K562 (cell line): ENCODE results near the gene ZNF521. TPM values are rescaled to one million over a fixed set of nuclear protein-coding genes. Genes with fewer than 3 reads are reported as not detected.

Source experiments
- ASH1L ChIP-seq: fragments of 450-650 bp; IDR thresholded peaks from 2 replicates; pipeline ENCODE4 v1.6.1; 2018; ENCODE audit warnings: borderline replicate concordance, mild to moderate bottlenecking, low read depth; ENCODE audit not compliant: partially characterized antibody
- GATAD2A ChIP-seq: fragments of 450-650 bp; IDR thresholded peaks from 2 replicates; pipeline ENCODE4 v1.6.1; 2017
- HNRNPK ChIP-seq: fragments of 200-400 bp; formaldehyde crosslinking; IDR thresholded peaks from one replicate; pipeline ENCODE4 v1.6.1; 2018; ENCODE audit warnings: mild to moderate bottlenecking, low read depth, low read length; ENCODE audit not compliant: poor library complexity, severe bottlenecking
- KLF6 ChIP-seq: fragments of 250-450 bp; sonication (Bioruptor Pico); IDR thresholded peaks from 2 replicates; pipeline ENCODE4 v1.4.0; 2020; ENCODE audit warnings: mild to moderate bottlenecking, moderate library complexity, borderline replicate concordance
- L3MBTL2 ChIP-seq: fragments of 450-650 bp; IDR thresholded peaks from 2 replicates; pipeline ENCODE4 v1.6.1; 2016; ENCODE audit warnings: mild to moderate bottlenecking, moderate library complexity
- MCM5 ChIP-seq: fragments of 450-650 bp; IDR thresholded peaks from 2 replicates; pipeline ENCODE4 v1.6.1; 2016; ENCODE audit warnings: low read depth
- NFYB ChIP-seq: IDR thresholded peaks from 2 replicates; pipeline ENCODE4 v1.6.1; 2011; ENCODE audit warnings: mild to moderate bottlenecking, moderate library complexity; ENCODE audit not compliant: insufficient read length; ENCODE audit errors: extremely low read depth
- SNIP1 ChIP-seq: fragments of 450-650 bp; IDR thresholded peaks from 2 replicates; pipeline ENCODE4 v1.7.1; 2017; ENCODE audit warnings: low read depth, mild to moderate bottlenecking
- ZNF3 ChIP-seq: fragments of 250-450 bp; sonication (Bioruptor Pico); IDR thresholded peaks from 2 replicates; pipeline ENCODE4 v1.5.0; 2021; ENCODE audit warnings: mild to moderate bottlenecking, moderate library complexity
- ZNF668 ChIP-seq: fragments of 250-450 bp; sonication (Bioruptor Pico); IDR thresholded peaks from 2 replicates; pipeline ENCODE4 v1.8.0; 2022; ENCODE audit warnings: mild to moderate bottlenecking, inconsistent platforms
- ZNF79 ChIP-seq: fragments of 250-450 bp; sonication (Bioruptor Pico); IDR thresholded peaks from 2 replicates; pipeline ENCODE4 v1.4.0; 2020; ENCODE audit warnings: low read depth, mild to moderate bottlenecking, moderate library complexity
- polyA plus RNA-seq, 8 experiments: library from polyadenylated mRNA; depleted of rRNA in 4 of 8; stranded (reverse) in 5 of 8; unstranded in 3 of 8; fragments of >200 nt; fragmentation: Nextera tagmentation in 2 of 8; fragmentation: Illumina TruSeq in 1 of 8; extraction: Ambion mirVana in 2 of 8; extraction: Trizol in 1 of 8; gene quantifications; 2 replicates each; pipeline versions ENCODE4 v1.2.1 to v1.2.3, GENCODE V29; 2011 to 2014; ENCODE audit warnings: inconsistent platforms in 1 of 8, missing spikeins in 1 of 8
- total RNA-seq, 7 experiments: library from RNA; depleted of rRNA in 6 of 7; stranded (reverse); fragments of >200 nt in 6 of 7; fragmentation: Illumina TruSeq in 2 of 7; extraction: Trizol in 2 of 7; gene quantifications; 2 replicates each; pipeline versions ENCODE4 v1.2.1 to v1.2.3, GENCODE V29; 2011 to 2021; ENCODE audit warnings: low replicate concordance in 1 of 7
- TF ChIP-seq, protein P1 (sequence below), 2 experiments: fragments of 450-650 bp in 1 of 2; sonication (generic) in 1 of 2; formaldehyde crosslinking; conservative IDR thresholded peaks; 2 replicates each; pipeline versions ENCODE4 v1.4.0 to v1.8.1; 2020 to 2022; ENCODE audit warnings: mild to moderate bottlenecking in 1 of 2, missing genetic modification reagents in 1 of 2
- TF ChIP-seq, protein P2 (sequence below): fragments of 250-450 bp; sonication (Bioruptor Pico); IDR thresholded peaks from 2 replicates; pipeline ENCODE4 v1.5.0; 2021; ENCODE audit warnings: mild to moderate bottlenecking, moderate library complexity
- TF ChIP-seq, protein P3 (sequence below): fragments of 250-450 bp; sonication (Bioruptor Pico); IDR thresholded peaks from 2 replicates; pipeline ENCODE4 v1.5.1; 2021; ENCODE audit warnings: mild to moderate bottlenecking
- TF ChIP-seq, protein P4 (sequence below): fragments of 450-650 bp; IDR thresholded peaks from 2 replicates; pipeline ENCODE4 v1.6.1; 2016; ENCODE audit warnings: mild to moderate bottlenecking

The ZNF521 gene
- total and polyA plus RNA-seq, 9 of the 15 experiments (the other 6 are each of a cell fraction or from before 2014, with no cell fraction given), result 1.2 to 5.8 (median 1.6) TPM

DNA sequence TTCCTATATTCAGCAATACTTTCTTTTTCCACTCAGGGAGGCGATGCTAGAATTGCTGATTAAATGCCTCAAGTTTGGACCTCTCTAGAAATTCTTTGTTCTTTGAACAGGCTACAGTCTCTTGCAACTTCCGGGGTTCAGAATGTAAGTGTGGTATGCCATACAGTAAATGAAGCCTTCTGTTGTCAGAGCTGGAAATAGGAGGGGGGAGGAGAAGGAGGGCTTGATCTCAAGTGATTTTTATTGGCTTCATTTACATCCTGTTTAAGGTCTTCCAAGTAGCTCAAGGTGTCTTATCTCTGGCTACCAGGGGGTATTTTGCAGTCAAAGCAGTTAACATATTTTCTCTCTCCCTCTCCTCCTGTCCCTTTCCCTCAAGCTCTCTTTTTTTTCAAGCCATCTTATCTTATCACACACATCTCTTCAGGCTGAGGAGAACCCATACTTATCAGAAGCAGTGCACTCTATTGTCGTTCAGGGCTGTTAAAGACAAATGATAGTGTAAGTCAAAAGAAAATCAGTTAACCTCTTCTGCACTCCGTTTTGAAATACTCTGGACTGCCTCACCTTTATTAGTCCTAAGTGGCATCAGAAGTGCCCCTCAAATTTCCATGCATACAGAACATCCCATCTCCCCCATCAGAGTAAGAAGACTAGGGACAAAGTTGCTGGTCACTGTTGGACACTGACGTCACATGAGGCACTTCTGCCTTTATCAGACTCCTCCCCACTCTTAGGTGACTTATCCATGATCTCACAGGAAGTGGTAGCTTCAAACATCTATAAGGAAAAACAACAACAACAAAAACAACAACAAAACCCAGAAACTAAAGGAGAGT, 112.2 kb downstream of the ZNF521 start (continued):
- TF ChIP-seq ASH1L, result no peak
- TF ChIP-seq, protein P1, sequence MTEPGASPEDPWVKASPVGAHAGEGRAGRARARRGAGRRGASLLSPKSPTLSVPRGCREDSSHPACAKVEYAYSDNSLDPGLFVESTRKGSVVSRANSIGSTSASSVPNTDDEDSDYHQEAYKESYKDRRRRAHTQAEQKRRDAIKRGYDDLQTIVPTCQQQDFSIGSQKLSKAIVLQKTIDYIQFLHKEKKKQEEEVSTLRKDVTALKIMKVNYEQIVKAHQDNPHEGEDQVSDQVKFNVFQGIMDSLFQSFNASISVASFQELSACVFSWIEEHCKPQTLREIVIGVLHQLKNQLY (CRISPR knock-in tag; conservative IDR thresholded peaks at IDR 0.05), result no peak
- TF ChIP-seq, protein P2, sequence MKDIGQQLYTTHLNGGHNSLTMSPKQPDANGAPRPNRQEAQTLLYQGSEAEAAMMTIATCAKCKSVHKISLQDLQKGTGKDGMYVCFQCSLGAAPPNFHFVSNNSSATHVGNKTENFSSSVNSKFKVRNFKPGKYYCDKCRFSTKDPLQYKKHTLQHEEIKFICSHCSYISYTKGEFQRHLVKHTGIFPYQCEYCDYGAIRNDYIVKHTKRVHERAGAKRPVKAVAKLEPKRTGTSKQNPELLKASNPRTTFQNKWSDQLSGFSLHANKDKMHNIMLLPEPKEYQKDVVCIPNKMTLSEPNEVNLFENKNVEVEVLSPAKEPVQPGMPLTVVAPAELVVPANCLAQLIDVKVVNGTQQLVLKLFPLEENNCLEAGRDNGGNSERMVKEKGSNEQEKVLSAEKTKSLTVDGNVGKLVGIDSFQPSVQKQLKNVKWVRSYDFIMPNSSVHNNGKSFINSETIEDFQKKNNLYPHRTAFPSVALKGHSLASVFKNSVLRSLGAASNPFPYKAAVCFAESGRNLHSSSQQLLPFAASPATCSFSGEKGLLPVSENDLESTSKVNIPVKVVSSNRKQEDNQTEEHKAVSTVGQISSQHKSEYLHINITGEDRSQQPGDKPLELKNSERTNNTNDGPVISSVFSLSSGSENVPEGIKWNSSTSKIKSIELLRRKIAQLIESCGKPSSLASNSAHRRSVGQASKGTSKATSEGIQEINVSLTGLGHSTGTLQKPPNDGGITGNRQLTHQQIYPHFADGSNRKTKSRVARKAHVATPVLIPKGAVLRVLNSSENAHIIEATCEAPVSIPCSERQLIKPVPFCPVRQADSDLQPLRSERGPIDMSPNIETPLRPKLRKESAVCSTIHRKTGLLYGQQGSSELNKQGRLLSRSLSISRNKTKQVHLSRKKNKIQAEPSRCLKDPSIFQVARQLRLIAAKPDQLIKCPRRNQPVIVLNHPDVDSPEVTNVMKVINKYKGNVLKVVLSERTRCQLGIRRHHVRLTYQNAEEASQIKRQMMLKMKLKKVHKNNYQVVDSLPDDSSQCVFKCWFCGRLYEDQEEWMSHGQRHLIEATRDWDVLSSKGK, result no peak
- no peak for TF ChIP-seq SNIP1
- TF ChIP-seq KLF6, result no peak; the same call in 1 of the 2 replicates
- no peak for TF ChIP-seq ZNF668 (CRISPR knock-in tag)
- TF ChIP-seq ZNF3 (CRISPR knock-in tag), result no peak
- TF ChIP-seq ZNF79 (CRISPR knock-in tag), result no peak
- TF ChIP-seq NFYB, result no peak
- 0 out of 2 replicates have a peak, but pooled peaks have one; percentile 15 for TF ChIP-seq L3MBTL2
- TF ChIP-seq, protein P3, sequence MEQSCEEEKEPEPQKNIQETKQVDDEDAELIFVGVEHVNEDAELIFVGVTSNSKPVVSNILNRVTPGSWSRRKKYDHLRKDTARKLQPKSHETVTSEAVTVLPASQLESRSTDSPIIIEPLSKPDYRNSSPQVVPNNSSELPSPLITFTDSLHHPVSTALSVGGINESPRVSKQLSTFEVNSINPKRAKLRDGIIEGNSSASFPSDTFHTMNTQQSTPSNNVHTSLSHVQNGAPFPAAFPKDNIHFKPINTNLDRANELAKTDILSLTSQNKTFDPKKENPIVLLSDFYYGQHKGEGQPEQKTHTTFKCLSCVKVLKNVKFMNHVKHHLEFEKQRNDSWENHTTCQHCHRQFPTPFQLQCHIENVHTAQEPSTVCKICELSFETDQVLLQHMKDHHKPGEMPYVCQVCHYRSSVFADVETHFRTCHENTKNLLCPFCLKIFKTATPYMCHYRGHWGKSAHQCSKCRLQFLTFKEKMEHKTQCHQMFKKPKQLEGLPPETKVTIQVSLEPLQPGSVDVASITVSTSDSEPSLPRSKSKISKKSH (CRISPR knock-in tag), result no peak
- TF ChIP-seq HNRNPK, result no peak
- TF ChIP-seq MCM5, result no peak
- TF ChIP-seq GATAD2A, result 0 out of 2 replicates have a peak, but pooled peaks have one; percentile 53
- TF ChIP-seq, protein P4, sequence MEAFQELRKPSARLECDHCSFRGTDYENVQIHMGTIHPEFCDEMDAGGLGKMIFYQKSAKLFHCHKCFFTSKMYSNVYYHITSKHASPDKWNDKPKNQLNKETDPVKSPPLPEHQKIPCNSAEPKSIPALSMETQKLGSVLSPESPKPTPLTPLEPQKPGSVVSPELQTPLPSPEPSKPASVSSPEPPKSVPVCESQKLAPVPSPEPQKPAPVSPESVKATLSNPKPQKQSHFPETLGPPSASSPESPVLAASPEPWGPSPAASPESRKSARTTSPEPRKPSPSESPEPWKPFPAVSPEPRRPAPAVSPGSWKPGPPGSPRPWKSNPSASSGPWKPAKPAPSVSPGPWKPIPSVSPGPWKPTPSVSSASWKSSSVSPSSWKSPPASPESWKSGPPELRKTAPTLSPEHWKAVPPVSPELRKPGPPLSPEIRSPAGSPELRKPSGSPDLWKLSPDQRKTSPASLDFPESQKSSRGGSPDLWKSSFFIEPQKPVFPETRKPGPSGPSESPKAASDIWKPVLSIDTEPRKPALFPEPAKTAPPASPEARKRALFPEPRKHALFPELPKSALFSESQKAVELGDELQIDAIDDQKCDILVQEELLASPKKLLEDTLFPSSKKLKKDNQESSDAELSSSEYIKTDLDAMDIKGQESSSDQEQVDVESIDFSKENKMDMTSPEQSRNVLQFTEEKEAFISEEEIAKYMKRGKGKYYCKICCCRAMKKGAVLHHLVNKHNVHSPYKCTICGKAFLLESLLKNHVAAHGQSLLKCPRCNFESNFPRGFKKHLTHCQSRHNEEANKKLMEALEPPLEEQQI, result peak; percentile 48; the same call in 1 of the 2 replicates
